Bronchial epithelial cell (primary cell): ENCODE data around the gene TMED1. TPM values are rescaled to one million over a fixed set of nuclear protein-coding genes. Genes with fewer than 3 reads are reported as not detected.

ENCODE experiments used
- DNase-seq: peaks from one replicate; pipeline ENCODE4 v3.0.0-alpha.2; 2010; ENCODE audit warnings: low read depth
- FAIRE-seq: peaks from 2 replicates; lab custom pipeline; 2011; peaks lifted over from hg19 to GRCh38; lab: Jason Lieb, UNC
- H3K27me3 ChIP-seq: 2 replicates; pipeline ENCODE4 v1.5.1; 2011; ENCODE audit warnings: low read length; ENCODE audit not compliant: control insufficient read depth, insufficient read depth
- H3K36me3 ChIP-seq: 2 replicates; pipeline ENCODE4 v1.5.1; 2011; ENCODE audit warnings: low read length; ENCODE audit not compliant: control insufficient read depth, insufficient read depth
- H3K4me3 ChIP-seq: 2 replicates; pipeline ENCODE4 v1.5.1; 2011; ENCODE audit warnings: mild to moderate bottlenecking, low read depth, low read length, control low read depth
- CTCF ChIP-seq: IDR thresholded peaks from 2 replicates; pipeline ENCODE4 v1.5.1; 2011; ENCODE audit warnings: mild to moderate bottlenecking, moderate library complexity, low read length, control low read depth, inconsistent platforms; ENCODE audit not compliant: insufficient read depth, severe bottlenecking
- total RNA-seq: library from RNA; depleted of rRNA; stranded (reverse); fragments of >200 nt; gene quantifications from 2 replicates; pipeline ENCODE4 v1.2.1, GENCODE V29; 2014

TMED1 gene
- total RNA-seq, 1 donor from 2014 or later = 45.3 TPM

- no peaks in the 10 kb centered on the region for H3K36me3 ChIP-seq
- no peak for TF ChIP-seq CTCF
- FAIRE-seq (no peak), DNase-seq (no peak)
- H3K27me3 ChIP-seq = no peaks in the 10 kb centered on the region
- no peak overlapping the region for H3K4me3 ChIP-seq
Measured at GRCh38 chr19:10854350-10855089, 18.5 kb upstream of the TMED1 start.

GRCh38 chr19:10852941-10853340 is 16.9 kb upstream of the TMED1 start:
- TF ChIP-seq CTCF = no peak
- no peak overlapping the region for H3K4me3 ChIP-seq
- no peak for FAIRE-seq
- no peaks in the 10 kb centered on the region for H3K27me3 ChIP-seq
- H3K36me3 ChIP-seq = no peaks in the 10 kb centered on the region
- no peak for DNase-seq

GRCh38 chr19:10852098-10852800 is 16.2 kb upstream of the TMED1 start:
- DNase-seq = peak; percentile 57
- TF ChIP-seq CTCF = no peak
- H3K27me3 ChIP-seq = no peaks in the 10 kb centered on the region
- FAIRE-seq = no peak
- no peaks in the 10 kb centered on the region for H3K36me3 ChIP-seq
- H3K4me3 ChIP-seq = no peak overlapping the region

- FAIRE-seq (no peak), DNase-seq (no peak)
- H3K27me3 ChIP-seq = no peaks in the 10 kb centered on the region
Measured at GRCh38 chr19:10850631-10851030, 14.6 kb upstream of the TMED1 start.

GRCh38 chr19:10848230-10848856 is 12.3 kb upstream of the TMED1 start, which contains the start of gene C19orf38:
C19orf38 (plus strand) TSS chr19:10848415; CDS start chr19:10848509, 94 bp downstream.
- no peak for DNase-seq
- no peak within 1 kb of the TSS for H3K4me3 ChIP-seq
- no peaks in the 10 kb centered on the region for H3K36me3 ChIP-seq
- no peak for FAIRE-seq
- no peaks in the 10 kb centered on the region for H3K27me3 ChIP-seq
- no peak for TF ChIP-seq CTCF

More at GRCh38 chr19:10850631-10851030, 14.6 kb upstream of the TMED1 start:
- no peak for TF ChIP-seq CTCF
- no peak overlapping the region for H3K4me3 ChIP-seq
- no peaks in the 10 kb centered on the region for H3K36me3 ChIP-seq
